ENCODE results near the gene SETD2. TPM values are rescaled to one million over a fixed set of nuclear protein-coding genes. Genes with fewer than 3 reads are reported as not detected.

The SETD2 gene
- total RNA-seq, 1 experiment from 2014 or later, result 60.8 TPM

DNA sequence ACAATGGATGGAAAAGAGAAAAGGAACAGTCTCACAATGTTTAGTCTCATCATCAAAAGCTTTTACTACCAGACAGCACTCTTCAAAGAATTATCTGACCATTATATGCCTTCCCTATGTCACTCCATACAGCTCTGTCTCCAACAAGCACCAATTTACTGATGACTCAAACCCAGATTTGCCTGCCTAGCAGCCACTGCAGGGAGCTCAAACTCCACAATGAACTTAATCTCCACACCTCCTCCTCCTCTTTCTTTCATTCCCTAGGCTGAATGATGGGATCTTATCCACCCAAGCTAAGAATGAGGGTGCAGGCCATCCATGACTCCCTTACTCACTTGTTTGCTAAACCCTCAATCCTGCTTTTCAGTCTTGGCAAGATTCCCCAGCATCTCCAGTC lies 139.0 kb downstream of the SETD2 start:
- no peaks in the 10 kb centered on the region for H3K23me2 ChIP-seq (ENCODE audit: insufficient read length, low read depth, low read length, poor library complexity, severe bottlenecking)
- H3K79me1 ChIP-seq (ENCODE audit: insufficient read depth, low read depth, low read length, poor library complexity, severe bottlenecking), result no peaks in the 10 kb centered on the region
- H4K91ac ChIP-seq (ENCODE audit: insufficient read length, low read depth, low read length), result no peak overlapping the region
- Mint-ChIP-seq H3K27me3 (ENCODE audit: low read depth) (no peaks in the 10 kb centered on the region), H3K4me1 (peaks cover 16 to 17% of the 10 kb centered on the region in 2 experiments), H3K27ac (peak overlapping the region in 2 of 3 experiments; percentile 0 to 21; a peak in 5 of 7 replicates), H3K9me3 (no peaks in the 10 kb centered on the region), H3K4me3 (no peak overlapping the region), H3K36me3 (ENCODE audit: insufficient read depth in 1 of 3, low read depth in 3 of 3) (peaks cover 2 to 22% (median 6%) of the 10 kb centered on the region in 3 experiments; a peak in 5 of 7 replicates)
- DNase-seq, result no peak
- H4K8ac ChIP-seq (replicated peaks; ENCODE audit: insufficient read length, low read depth, low read length), result no peak overlapping the region
- H2AFZ ChIP-seq (ENCODE audit: low read length), result no peak overlapping the region
- no peak overlapping the region for H2BK20ac ChIP-seq (ENCODE audit: low read depth, low read length, poor library complexity, severe bottlenecking)
- H3K27me3 ChIP-seq (ENCODE audit: insufficient read depth, low read length), result no peaks in the 10 kb centered on the region
- no peak overlapping the region for H3K14ac ChIP-seq (ENCODE audit: insufficient read depth, low read length)
- no peak overlapping the region for H3K4ac ChIP-seq (ENCODE audit: low read depth, low read length)
- H3K9ac ChIP-seq (ENCODE audit: extremely low read depth, insufficient read length, low read length), result no peak overlapping the region
- TF ChIP-seq CTCF (conservative IDR thresholded peaks at IDR 0.05), result no peak; the same call in 2 of the 3 replicates
- no peaks in the 10 kb centered on the region for H3K79me2 ChIP-seq (ENCODE audit: insufficient read depth, low read length)
- no peak overlapping the region for H3K4me2 ChIP-seq (ENCODE audit: insufficient read depth, insufficient read length, low read length)
- H4K20me1 ChIP-seq (ENCODE audit: control insufficient read depth, insufficient read depth, insufficient read length), result peaks cover 2% of the 10 kb centered on the region
- no peak overlapping the region for H3T11ph ChIP-seq (ENCODE audit: low read length)
- no peak overlapping the region for H2BK12ac ChIP-seq (ENCODE audit: insufficient read length, low read depth, low read length)
- no peaks in the 10 kb centered on the region for H3K9me3 ChIP-seq (ENCODE audit: control insufficient read depth, low read depth, low read length)
- H4K5ac ChIP-seq (ENCODE audit: insufficient read length, low read depth, low read length), result no peak overlapping the region
- H3K27ac ChIP-seq (ENCODE audit: insufficient read length, low read depth, low read length), result no peak overlapping the region
- no peak overlapping the region for H2BK120ac ChIP-seq (ENCODE audit: low read depth, low read length, poor library complexity, severe bottlenecking)
- no peak overlapping the region for H3K18ac ChIP-seq (ENCODE audit: insufficient read length, low read depth, low read length)
- H3K56ac ChIP-seq (ENCODE audit: insufficient read length, low read depth, low read length), result no peak overlapping the region
- H3K23ac ChIP-seq (ENCODE audit: insufficient read length, low read depth, low read length), result no peak overlapping the region
- no peak overlapping the region for H2BK5ac ChIP-seq (ENCODE audit: insufficient read length, low read length)
- H3K4me1 ChIP-seq (ENCODE audit: insufficient read depth, low read length), result no peaks in the 10 kb centered on the region
- H2BK15ac ChIP-seq (ENCODE audit: low read depth, low read length), result no peak overlapping the region
- no peak overlapping the region for H2AK5ac ChIP-seq (ENCODE audit: insufficient read length, low read length)

Data from H9 (cell line).